GM21619 (cell line): ENCODE data around the gene ZNF793.

Experiments used
- ATAC-seq: cut with Tn5 transposase; IDR thresholded peaks from one replicate; pipeline ENCODE4 v1.9.1; 2021; ENCODE audit not compliant: unreplicated experiment

ZNF793 gene

GRCh38 chr19:37506387-37507166 lies at the start of gene ZNF793:
Gene ZNF793, plus strand, starts transcription at chr19:37506939. Its CDS starts 16,501 bp downstream, at chr19:37523440.
- peak; percentile 75 for ATAC-seq

DNA sequence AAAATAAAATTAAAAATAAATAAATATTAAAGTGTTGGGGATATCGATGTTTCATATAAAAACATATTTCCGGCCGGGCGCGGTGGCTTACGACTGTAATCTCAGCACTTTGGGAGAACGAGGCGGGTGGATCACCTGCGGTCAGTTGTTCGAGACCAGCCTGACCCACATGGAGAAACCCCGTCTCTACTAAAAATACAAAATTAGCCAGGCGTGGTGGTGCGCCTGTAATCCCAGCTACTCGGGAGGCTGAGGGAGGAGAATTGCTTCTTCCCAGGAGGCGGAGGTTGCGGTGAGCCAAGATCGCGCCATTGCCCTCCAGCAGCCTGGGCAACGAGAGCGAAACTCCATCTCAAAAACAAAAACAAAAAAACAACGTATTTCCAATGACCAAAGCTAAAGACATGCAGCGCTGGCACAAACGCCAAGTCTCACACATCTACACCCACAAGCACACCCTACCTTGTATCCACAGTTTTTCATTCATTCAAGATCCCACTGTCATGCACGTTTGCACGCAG lies 40.4 kb upstream of the ZNF793 start:
- ATAC-seq: no peak

DNA sequence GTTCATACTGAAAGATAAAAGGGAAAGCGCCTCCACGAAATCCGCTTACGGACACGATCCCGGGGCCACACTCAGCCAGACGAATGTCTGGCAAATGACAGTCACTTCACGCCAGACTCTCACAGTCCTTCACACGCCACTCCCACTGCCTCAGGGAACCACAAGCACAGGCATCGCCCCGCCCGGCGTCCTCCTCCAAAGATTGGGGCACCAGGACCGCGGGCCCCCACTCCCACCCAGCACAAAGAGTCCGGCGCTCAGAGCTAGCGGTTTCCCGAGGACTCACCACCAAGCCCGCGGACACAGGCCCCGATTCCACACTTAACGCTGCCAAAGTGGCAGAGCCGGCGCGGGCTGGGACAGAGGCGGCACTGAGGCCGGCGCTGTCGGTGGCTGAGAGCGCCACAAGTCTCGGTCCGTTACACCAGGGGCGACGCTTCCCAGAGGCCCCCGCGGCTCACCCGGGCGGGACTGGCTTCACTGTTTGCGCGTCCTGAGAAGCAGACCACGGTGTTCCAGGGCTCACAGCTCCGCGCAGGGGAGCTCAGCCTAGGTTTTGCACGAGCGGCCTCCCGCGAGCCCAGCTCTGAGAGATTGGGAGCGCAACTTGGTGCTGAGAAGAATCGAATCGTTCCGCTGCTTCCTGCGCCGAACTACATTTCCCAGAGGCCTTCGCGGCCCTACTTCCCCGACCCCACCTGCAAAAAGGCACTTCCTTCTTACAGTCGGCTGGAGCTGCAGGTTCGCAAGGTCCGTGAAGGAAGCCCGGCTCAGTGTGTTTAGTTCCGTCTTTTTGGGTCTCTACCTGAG lies 39.7 kb upstream of the ZNF793 start, which contains the start of gene ZNF569:
TSS of gene ZNF569 (minus strand) at position 647 of the 810 bp plus-strand sequence. CDS start 22,523 bp downstream, outside the sequence.
- ATAC-seq: peak; percentile 54

DNA sequence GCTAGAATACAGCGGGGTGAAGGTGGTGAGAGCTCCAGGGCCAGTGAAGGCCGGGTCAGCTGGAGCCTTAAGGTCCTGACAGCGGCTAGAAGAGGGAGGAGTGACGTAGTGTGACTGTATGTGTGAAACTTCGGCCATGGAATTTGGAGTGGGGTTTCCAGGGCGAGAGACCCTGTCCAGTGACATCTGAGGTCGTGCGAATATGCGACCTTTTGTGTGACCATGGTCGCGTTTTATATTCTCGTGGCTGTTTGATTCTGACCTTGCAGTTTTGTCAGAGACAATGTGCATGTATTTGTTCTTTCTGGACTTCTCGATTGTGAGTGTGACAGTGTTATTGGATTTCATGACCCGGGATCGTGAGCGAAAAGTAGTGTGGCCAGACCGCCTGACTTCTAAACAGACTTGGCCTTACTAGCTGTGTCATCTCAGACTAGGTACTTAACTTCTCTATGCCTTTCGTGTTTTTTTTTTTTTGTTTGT lies 39.1 kb upstream of the ZNF793 start:
- ATAC-seq: no peak

GRCh38 chr19:37468961-37469777 lies 37.6 kb upstream of the ZNF793 start, which contains the start of gene ZNF570:
Gene ZNF570, plus strand, starts transcription at chr19:37469356. Its CDS starts 999 bp downstream, at chr19:37470355.
- peak; percentile 48 for ATAC-seq

- no peak for ATAC-seq
Observed at GRCh38 chr19:37470216-37470615, 36.5 kb upstream of the ZNF793 start.

GRCh38 chr19:37472165-37472564 lies 34.6 kb upstream of the ZNF793 start:
- ATAC-seq: no peak

GRCh38 chr19:37484406-37485168 lies 22.2 kb upstream of the ZNF793 start:
- no peak for ATAC-seq

- ATAC-seq: no peak
Observed at GRCh38 chr19:37492213-37492612, 14.5 kb upstream of the ZNF793 start.

DNA sequence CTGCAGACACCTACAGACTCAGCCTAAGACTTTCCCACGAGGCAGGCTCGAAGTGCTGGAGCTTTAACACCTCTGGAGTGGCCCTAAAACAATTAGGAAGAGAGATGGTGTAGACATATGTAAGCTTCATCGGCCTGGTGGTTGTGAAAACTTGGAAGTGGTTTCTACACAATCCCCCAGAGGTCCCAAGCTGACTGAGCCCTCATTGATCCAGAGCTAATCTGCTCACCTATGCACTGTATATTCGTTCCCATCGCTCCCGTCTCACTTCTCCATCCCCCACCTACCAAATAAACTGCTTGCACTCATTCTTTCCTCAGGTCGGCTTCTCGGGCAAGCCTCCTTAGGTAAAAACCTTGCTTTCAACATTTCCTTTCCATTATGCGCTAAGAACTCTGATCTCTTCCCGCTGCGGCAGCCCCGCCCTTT lies 767 bp upstream of the ZNF793 start:
- peak; percentile 23 for ATAC-seq

- ATAC-seq: no peak
Observed at GRCh38 chr19:37507167-37507464, 377 bp downstream of the ZNF793 start.

DNA sequence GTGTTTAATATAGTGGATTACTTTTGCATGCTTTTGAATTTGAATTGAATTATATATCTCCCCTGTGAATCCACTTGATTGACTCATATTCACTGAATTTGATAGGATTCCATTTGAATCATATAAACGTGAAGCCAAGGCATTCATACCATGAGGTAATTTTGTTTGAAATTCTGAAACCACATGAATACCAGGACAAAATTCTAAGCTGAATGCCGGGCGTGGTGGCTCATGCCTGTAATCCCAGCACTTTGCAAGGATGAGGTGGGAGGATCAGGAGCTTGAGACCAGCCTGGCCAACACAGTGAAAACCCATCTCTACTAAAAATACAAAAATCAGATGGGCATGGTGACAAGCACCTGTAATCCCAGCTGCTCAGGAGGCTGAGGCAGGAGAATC lies 4.4 kb downstream of the ZNF793 start:
- ATAC-seq: no peak

DNA sequence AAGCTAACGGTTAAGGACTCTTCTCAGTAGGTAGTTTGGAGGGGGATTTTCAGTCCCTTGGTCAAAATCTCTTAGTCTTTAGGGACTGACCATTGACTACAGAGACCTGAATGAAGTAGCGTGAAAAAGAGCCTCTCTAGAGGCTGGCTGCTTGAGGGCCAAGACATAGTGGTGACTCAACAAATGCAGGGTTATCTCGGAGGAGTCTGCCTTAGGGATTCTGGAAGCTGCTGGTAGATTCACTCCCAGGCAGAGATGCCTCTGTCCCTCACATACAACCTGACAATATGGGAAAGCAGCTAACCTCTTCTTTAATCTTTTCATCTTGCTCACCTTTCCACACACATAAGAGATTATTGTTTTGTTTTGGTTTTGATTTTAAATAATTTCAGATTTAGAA lies 5.1 kb downstream of the ZNF793 start:
- no peak for ATAC-seq

DNA sequence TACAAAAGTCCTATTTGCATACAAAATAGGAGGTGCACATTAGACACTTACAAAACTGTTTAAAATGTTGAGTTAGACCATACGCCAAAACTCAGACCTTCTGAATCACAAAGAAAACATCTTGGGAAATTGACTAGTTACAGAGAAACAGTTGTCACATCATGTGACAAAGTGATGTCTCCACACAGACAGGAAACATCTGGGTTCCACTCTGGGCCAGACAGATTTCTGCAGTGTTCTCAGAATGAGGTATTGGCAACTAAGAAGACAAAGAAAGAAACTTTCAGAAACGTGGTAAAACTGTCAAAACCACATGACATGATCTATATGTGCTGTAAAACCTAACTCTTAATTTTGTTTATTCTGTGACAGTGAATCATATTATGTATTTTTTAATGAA lies 6.7 kb downstream of the ZNF793 start:
- no peak for ATAC-seq

DNA sequence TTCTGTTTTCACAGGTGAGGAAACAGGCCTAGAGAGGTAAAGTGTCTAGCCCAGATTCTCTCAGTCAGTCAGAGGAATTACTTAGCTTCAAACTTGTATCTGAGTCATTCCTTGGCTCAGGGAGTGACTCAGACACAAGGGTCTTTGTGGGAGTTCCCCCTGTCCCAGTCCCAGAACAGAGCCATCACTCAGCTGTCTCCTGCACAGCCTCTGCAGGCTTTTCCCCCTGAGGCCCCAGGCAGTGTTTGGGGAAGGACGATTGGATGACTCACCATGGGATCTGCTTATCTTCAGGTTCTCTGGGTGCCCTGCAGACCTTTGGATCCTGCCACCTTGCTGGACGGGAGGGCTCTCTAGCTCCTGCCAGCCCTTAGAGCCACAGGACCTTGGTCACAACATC lies 13.2 kb downstream of the ZNF793 start:
- no peak for ATAC-seq

DNA sequence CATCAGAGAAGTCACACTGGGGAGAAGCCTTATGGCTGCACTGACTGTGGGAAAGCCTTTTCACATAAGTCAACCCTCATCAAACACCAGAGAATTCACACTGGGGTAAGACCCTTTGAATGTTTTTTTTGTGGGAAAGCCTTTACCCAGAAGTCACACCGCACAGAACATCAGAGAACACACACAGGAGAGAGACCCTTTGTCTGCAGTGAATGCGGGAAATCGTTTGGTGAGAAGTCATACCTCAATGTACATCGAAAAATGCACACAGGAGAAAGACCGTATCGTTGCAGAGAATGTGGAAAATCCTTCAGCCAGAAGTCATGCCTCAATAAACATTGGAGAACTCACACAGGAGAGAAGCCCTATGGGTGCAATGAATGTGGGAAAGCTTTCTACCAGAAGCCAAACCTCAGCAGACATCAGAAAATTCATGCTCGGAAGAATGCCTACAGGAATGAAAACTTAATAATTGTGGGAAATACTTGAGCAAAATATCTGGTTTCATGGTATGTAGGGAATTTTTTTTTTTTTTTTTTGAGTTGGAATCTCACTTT lies 30.7 kb downstream of the ZNF793 start:
- no peak for ATAC-seq

DNA sequence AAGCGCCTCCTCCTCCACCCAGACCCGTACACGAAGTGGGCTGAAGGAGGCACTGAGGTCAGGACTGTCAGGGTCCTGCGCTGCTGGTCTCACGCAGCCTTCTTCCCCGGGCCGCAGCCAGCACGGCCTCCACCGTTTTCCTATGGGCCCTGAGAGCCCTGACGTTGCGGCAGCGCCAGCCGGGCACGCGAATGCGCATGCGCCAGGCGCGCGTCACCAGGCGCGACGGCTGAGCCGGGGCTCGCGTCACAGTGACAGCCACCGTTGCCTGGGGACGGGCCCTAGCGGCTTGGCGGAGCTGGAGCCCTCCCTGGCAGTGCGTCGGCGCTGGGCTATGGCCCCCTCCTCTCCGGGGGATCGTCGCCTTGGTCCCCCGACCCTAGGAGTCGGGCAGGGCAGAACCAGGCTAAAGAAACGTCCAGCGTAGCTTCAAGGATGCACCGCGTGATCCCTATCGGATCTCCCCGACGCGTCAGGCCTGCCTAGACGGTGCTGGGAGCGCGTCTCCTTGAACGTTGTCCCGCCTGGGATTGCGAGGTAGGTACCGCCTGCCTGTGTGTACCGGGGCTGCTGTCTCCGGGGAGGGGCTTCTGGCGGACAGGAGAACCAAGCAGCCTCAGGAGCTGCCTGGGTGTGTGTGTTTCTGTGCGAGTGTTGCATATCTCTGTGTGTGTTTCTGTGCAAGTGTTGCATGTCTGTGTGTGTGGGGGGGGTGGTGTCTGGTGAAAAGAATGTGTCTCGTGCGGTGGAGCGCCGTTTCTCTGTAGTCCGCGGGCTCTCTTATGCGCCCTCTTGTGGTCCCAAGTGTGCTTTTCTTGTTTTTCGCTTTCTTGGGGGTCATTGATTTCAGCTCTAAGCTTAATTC lies 44.6 kb downstream of the ZNF793 start:
- ATAC-seq: no peak

- no peak for ATAC-seq
Observed at GRCh38 chr19:37563518-37563917, 56.8 kb downstream of the ZNF793 start.
